GM19452 (cell line): ENCODE measurements around the gene SHANK1.
"Not testable (repeated sequence)": the region's sequence is repeated elsewhere in the genome, so short reads cannot be mapped to it uniquely, and the experiment has no call there.

Experiments used
- ATAC-seq: cut with Tn5 transposase; IDR thresholded peaks from one replicate; pipeline ENCODE4 v1.9.1; 2021; ENCODE audit not compliant: unreplicated experiment

SHANK1 gene

GRCh38 chr19:50638600-50638999 is 81.0 kb downstream of the SHANK1 start:
- ATAC-seq, result no peak

GRCh38 chr19:50636317-50637085 is 83.1 kb downstream of the SHANK1 start:
- no peak for ATAC-seq

- no peak for ATAC-seq
These were observed 85.6 kb downstream of the SHANK1 start for GRCh38 chr19:50633973-50634372.

GRCh38 chr19:50633359-50633758 is 86.2 kb downstream of the SHANK1 start:
- ATAC-seq, result no peak

GRCh38 chr19:50632151-50632835 is 87.3 kb downstream of the SHANK1 start:
- no peak for ATAC-seq

GRCh38 chr19:50629801-50630200 is 89.8 kb downstream of the SHANK1 start:
- no peak for ATAC-seq

- ATAC-seq, result no peak
These were observed 90.4 kb downstream of the SHANK1 start for GRCh38 chr19:50629194-50629593.

- no peak for ATAC-seq
These were observed 91.1 kb downstream of the SHANK1 start for GRCh38 chr19:50628551-50628950.

GRCh38 chr19:50628146-50628545 is 91.5 kb downstream of the SHANK1 start:
- ATAC-seq, result no peak

- no peak for ATAC-seq
These were observed 92.8 kb downstream of the SHANK1 start for GRCh38 chr19:50626795-50627194.

- ATAC-seq, result no peak
These were observed 93.6 kb downstream of the SHANK1 start for GRCh38 chr19:50626011-50626410.

GRCh38 chr19:50624949-50625600 is 94.5 kb downstream of the SHANK1 start:
- ATAC-seq, result no peak

- ATAC-seq, result not testable (repeated sequence)
These were observed 99.2 kb downstream of the SHANK1 start for GRCh38 chr19:50620394-50620906.

- ATAC-seq, result not testable (repeated sequence)
These were observed 100.4 kb downstream of the SHANK1 start for GRCh38 chr19:50619184-50619583.

- not testable (repeated sequence) for ATAC-seq
These were observed 101.2 kb downstream of the SHANK1 start for GRCh38 chr19:50618379-50618778.

GRCh38 chr19:50612504-50613404 is 106.8 kb downstream of the SHANK1 start:
- ATAC-seq, result not testable (repeated sequence)
